ENCODE results near the gene CA10. TPM values are rescaled to one million over a fixed set of nuclear protein-coding genes. Genes with fewer than 3 reads are reported as not detected.

CA10 gene
- total and polyA plus RNA-seq, 2 donors (not counting 3 experiments of a cell fraction or from before 2014, with no cell fraction given), result not detected

GRCh38 chr17:51763058-51763457, 395.5 kb downstream of the CA10 start:
- Histone ChIP-seq H3K27ac (ENCODE audit: insufficient read depth, low read depth, low read length) (no peak overlapping the region), H3K9me3 (replicated peaks; ENCODE audit: control insufficient read depth, insufficient read depth, low read length) (no peaks in the 10 kb centered on the region), H4K20me1 (replicated peaks; ENCODE audit: control insufficient read depth, extremely low read depth, insufficient read depth, low read length) (no peaks in the 10 kb centered on the region), H3K27me3 (ENCODE audit: control insufficient read depth in 2 of 2, insufficient read depth in 2 of 2, low read length in 2 of 2) (no peaks in the 10 kb centered on the region), H2AFZ (ENCODE audit: low read depth, low read length) (no peak overlapping the region), H3K4me1 (ENCODE audit: control insufficient read depth, extremely low read depth, insufficient read depth, low read length) (no peaks in the 10 kb centered on the region), H3K9me1 (replicated peaks; ENCODE audit: control insufficient read depth, extremely low read depth, insufficient read depth, low read length) (no peaks in the 10 kb centered on the region), H3K9ac (replicated peaks; ENCODE audit: extremely low read depth, insufficient read depth, low read length) (no peak overlapping the region), H3K36me3 (ENCODE audit: control insufficient read depth in 2 of 2, extremely low read depth in 1 of 2, insufficient read depth in 2 of 2, low read length in 2 of 2) (no peaks in the 10 kb centered on the region), H3K4me2 (ENCODE audit: insufficient read depth, low read length) (no peak overlapping the region), H3K4me3 (replicated peaks in 1 of 3; ENCODE audit: insufficient read depth in 1 of 3, low read depth in 1 of 3, low read length in 3 of 3) (no peak overlapping the region), H3K79me2 (ENCODE audit: control insufficient read depth, insufficient read depth, low read length) (no peaks in the 10 kb centered on the region)
- dilution Hi-C loops (cut with MboI; ENCODE audit: extremely low pct_ligation_motif_present, low sequenced_read_pairs), result no loop called here
- no peak for FAIRE-seq
- TF ChIP-seq POLR2AphosphoS5 (IDR thresholded peaks at IDR 0.05; ENCODE audit: insufficient read depth, low read depth, low read length), result no peak
- no peak for TF ChIP-seq JUN (IDR thresholded peaks at IDR 0.05; ENCODE audit: borderline replicate concordance, insufficient read depth, insufficient read length, low read depth)
- no peak for TF ChIP-seq POLR2A (IDR thresholded peaks at IDR 0.05; ENCODE audit: low read depth, low read length)
- no peak for TF ChIP-seq FOS (IDR thresholded peaks at IDR 0.05; ENCODE audit: borderline replicate concordance, insufficient read depth, low read length)
- TF ChIP-seq MYC (IDR thresholded peaks at IDR 0.05; ENCODE audit: low read depth, low read length), result no peak
- TF ChIP-seq EZH2 (IDR thresholded peaks at IDR 0.05; ENCODE audit: borderline replicate concordance, low read depth, low read length, severe bottlenecking), result no peak
- no peak for TF ChIP-seq GATA2 (IDR thresholded peaks at IDR 0.05; ENCODE audit: insufficient read depth, insufficient read length, low read depth, low read length)
- TF ChIP-seq CTCF (IDR thresholded peaks at IDR 0.05; ENCODE audit: extremely low read depth in 1 of 2, insufficient read depth in 1 of 2, low read depth in 1 of 2, low read length in 2 of 2), result no peak
- no peak for TF ChIP-seq MAX (IDR thresholded peaks at IDR 0.05; ENCODE audit: insufficient read depth, insufficient read length)
- ChIA-PET POLR2A (no interaction called here), CTCF (no interaction called here)
- BruUV-seq (replicated peaks), result no TSS peak
- intact Hi-C loops (cut with micrococcal nuclease), result loop anchor here (5.0 kb wide), 1 partner anchor 1269 kb away; no protein-coding TSS in a partner anchor
- DNase-seq (ENCODE audit: low read depth, low spot score), result no peak
